ENCODE data around the gene GRIN3B. TPM values are rescaled to one million over a fixed set of nuclear protein-coding genes. Genes with fewer than 3 reads are reported as not detected.

GRIN3B gene
- total and polyA plus RNA-seq, 2 donors: 0.06 TPM; not detected in 1

GRCh38 chr19:960601-960938, 39.6 kb upstream of the GRIN3B start:
- no peak for DNase-seq (ENCODE audit: extremely low spot score)
- WGBS: 73% methylated on average over 8 of the region's 8 CpGs
- Histone ChIP-seq H3K27ac (ENCODE audit: low read depth) (no peak overlapping the region), H3K36me3 (ENCODE audit: insufficient read depth) (no peaks in the 10 kb centered on the region), H3K4me3 (ENCODE audit: low read depth, low read length) (no peak overlapping the region), H3K4me1 (ENCODE audit: insufficient read depth) (no peaks in the 10 kb centered on the region)

- DNase-seq (ENCODE audit: extremely low spot score): no peak
These were observed 38.2 kb upstream of the GRIN3B start for GRCh38 chr19:961866-962620.

GRCh38 chr19:962683-963400, 37.4 kb upstream of the GRIN3B start:
- DNase-seq (ENCODE audit: extremely low spot score): no peak
- 78% methylated on average over 31 of the region's 31 CpGs for WGBS
- no peak overlapping the region for H3K4me3 ChIP-seq (ENCODE audit: low read depth, low read length)

More at GRCh38 chr19:961866-962620, 38.2 kb upstream of the GRIN3B start:
- H3K4me1 ChIP-seq (ENCODE audit: insufficient read depth): no peaks in the 10 kb centered on the region
- H3K4me3 ChIP-seq (ENCODE audit: low read depth, low read length): no peak overlapping the region
- no peaks in the 10 kb centered on the region for H3K36me3 ChIP-seq (ENCODE audit: insufficient read depth)
- no peak overlapping the region for H3K27ac ChIP-seq (ENCODE audit: low read depth)
- WGBS: 61% methylated on average over 14 of the region's 14 CpGs

GRCh38 chr19:963486-963951, 36.7 kb upstream of the GRIN3B start:
- WGBS: 81% methylated on average over 11 of the region's 11 CpGs
- DNase-seq (ENCODE audit: extremely low spot score): no peak
- H3K36me3 ChIP-seq (ENCODE audit: insufficient read depth): no peaks in the 10 kb centered on the region
- H3K27ac ChIP-seq (ENCODE audit: low read depth): no peak overlapping the region
- no peak overlapping the region for H3K4me3 ChIP-seq (ENCODE audit: low read depth, low read length)
- no peaks in the 10 kb centered on the region for H3K4me1 ChIP-seq (ENCODE audit: insufficient read depth)

More at GRCh38 chr19:962683-963400, 37.4 kb upstream of the GRIN3B start:
- Histone ChIP-seq H3K36me3 (ENCODE audit: insufficient read depth) (no peaks in the 10 kb centered on the region), H3K27ac (ENCODE audit: low read depth) (no peak overlapping the region), H3K4me1 (ENCODE audit: insufficient read depth) (no peaks in the 10 kb centered on the region)

DNA sequence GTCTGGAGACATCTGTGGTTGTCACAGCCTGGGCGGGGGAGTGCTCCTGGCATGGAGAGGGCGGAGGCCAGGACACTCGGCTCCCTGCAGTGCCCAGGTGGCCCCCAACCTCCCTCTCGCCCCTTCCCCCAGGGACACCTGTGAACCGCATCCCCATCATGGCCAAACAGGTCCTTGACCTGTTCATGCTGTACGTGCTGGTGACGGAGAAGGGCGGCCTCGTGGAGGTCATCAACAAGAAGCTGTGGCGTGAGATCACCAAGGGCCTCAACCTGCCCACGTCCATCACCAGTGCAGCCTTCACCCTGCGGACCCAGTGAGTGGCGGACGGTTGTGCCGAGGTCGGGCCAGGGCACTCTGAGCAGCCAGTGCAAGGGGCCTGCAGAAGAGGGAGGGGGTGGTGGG, 36.1 kb upstream of the GRIN3B start:
- Histone ChIP-seq H3K27ac (ENCODE audit: low read depth) (no peak overlapping the region), H3K36me3 (ENCODE audit: insufficient read depth) (no peaks in the 10 kb centered on the region), H3K4me3 (ENCODE audit: low read depth, low read length) (no peak overlapping the region), H3K4me1 (ENCODE audit: insufficient read depth) (no peaks in the 10 kb centered on the region)
- 94% methylated on average over 16 of the region's 16 CpGs for WGBS
- DNase-seq (ENCODE audit: extremely low spot score): no peak

- 97% methylated on average over 19 of the region's 19 CpGs for WGBS
- no peak overlapping the region for H3K27ac ChIP-seq (ENCODE audit: low read depth)
- H3K4me1 ChIP-seq (ENCODE audit: insufficient read depth): no peaks in the 10 kb centered on the region
- no peak overlapping the region for H3K4me3 ChIP-seq (ENCODE audit: low read depth, low read length)
- DNase-seq (ENCODE audit: extremely low spot score): no peak
- no peaks in the 10 kb centered on the region for H3K36me3 ChIP-seq (ENCODE audit: insufficient read depth)
These were observed 35.2 kb upstream of the GRIN3B start for GRCh38 chr19:964761-965694.

DNA sequence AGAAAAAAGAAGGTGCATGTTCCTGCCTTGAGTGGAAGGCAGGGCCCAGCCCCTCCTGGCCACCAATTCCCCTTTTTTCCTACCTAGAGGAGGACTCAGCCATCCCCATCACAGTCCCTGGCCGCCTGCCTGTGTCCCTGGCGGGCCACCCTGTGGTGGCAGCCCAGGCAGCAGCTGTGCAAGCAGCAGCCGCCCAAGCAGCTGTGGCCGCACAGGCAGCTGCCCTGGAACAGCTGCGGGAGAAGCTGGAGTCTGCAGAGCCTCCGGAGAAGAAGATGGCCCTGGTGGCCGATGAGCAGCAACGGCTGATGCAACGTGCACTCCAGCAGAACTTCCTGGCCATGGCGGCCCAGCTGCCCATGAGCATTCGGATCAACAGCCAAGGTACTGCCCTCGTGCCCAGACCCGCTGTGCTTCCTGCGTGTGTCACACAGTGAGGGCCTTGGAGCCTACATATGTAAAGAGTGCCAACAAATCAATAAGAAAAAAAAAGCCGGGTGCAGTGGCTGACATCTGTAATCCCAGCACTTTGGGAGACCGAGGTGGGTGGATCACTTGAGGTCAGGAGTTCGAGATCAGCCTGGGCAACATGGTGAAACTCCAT, 33.6 kb upstream of the GRIN3B start:
- no peak overlapping the region for H3K4me3 ChIP-seq (ENCODE audit: low read depth, low read length)
- no peak for DNase-seq (ENCODE audit: extremely low spot score)
- WGBS: 93% methylated on average over 17 of the region's 17 CpGs
- no peaks in the 10 kb centered on the region for H3K36me3 ChIP-seq (ENCODE audit: insufficient read depth)
- H3K27ac ChIP-seq (ENCODE audit: low read depth): no peak overlapping the region
- no peaks in the 10 kb centered on the region for H3K4me1 ChIP-seq (ENCODE audit: insufficient read depth)

DNA sequence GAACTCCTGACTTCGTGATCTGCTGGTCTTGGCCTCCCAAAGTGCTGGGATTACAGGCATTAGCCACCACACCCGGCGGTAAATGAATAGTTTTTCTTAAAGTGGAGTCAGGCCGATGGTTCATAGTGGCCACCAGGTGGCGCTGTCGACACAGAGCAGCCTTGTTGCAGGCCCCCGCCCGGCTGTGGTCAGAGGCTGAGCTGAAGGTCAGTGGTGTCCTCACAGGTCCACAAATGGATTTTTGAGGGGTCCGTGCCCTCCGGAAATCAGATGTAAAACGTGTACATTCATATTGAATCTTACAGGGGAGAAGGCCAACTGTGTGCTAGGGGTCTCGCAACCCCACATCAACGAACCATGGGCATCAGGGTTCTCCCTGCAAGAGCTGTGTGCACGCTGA, 29.5 kb upstream of the GRIN3B start:
- Histone ChIP-seq H3K4me3 (ENCODE audit: low read depth, low read length) (no peak overlapping the region), H3K36me3 (ENCODE audit: insufficient read depth) (no peaks in the 10 kb centered on the region), H3K4me1 (ENCODE audit: insufficient read depth) (no peaks in the 10 kb centered on the region), H3K27ac (ENCODE audit: low read depth) (no peak overlapping the region)
- 95% methylated on average over 14 of the region's 14 CpGs for WGBS
- no peak for DNase-seq (ENCODE audit: extremely low spot score)

GRCh38 chr19:971795-972194, 28.4 kb upstream of the GRIN3B start:
- no peak for DNase-seq (ENCODE audit: extremely low spot score)
- H3K4me1 ChIP-seq (ENCODE audit: insufficient read depth): no peaks in the 10 kb centered on the region
- no peak overlapping the region for H3K4me3 ChIP-seq (ENCODE audit: low read depth, low read length)
- 96% methylated on average over 24 of the region's 24 CpGs for WGBS
- H3K36me3 ChIP-seq (ENCODE audit: insufficient read depth): no peaks in the 10 kb centered on the region
- H3K27ac ChIP-seq (ENCODE audit: low read depth): no peak overlapping the region

- no peaks in the 10 kb centered on the region for H3K4me1 ChIP-seq (ENCODE audit: insufficient read depth)
- DNase-seq (ENCODE audit: extremely low spot score): no peak
- 98% methylated on average over 6 of the region's 6 CpGs for WGBS
- no peak overlapping the region for H3K4me3 ChIP-seq (ENCODE audit: low read depth, low read length)
- no peak overlapping the region for H3K27ac ChIP-seq (ENCODE audit: low read depth)
- no peaks in the 10 kb centered on the region for H3K36me3 ChIP-seq (ENCODE audit: insufficient read depth)
These were observed 27.9 kb upstream of the GRIN3B start for GRCh38 chr19:972281-972680.

DNA sequence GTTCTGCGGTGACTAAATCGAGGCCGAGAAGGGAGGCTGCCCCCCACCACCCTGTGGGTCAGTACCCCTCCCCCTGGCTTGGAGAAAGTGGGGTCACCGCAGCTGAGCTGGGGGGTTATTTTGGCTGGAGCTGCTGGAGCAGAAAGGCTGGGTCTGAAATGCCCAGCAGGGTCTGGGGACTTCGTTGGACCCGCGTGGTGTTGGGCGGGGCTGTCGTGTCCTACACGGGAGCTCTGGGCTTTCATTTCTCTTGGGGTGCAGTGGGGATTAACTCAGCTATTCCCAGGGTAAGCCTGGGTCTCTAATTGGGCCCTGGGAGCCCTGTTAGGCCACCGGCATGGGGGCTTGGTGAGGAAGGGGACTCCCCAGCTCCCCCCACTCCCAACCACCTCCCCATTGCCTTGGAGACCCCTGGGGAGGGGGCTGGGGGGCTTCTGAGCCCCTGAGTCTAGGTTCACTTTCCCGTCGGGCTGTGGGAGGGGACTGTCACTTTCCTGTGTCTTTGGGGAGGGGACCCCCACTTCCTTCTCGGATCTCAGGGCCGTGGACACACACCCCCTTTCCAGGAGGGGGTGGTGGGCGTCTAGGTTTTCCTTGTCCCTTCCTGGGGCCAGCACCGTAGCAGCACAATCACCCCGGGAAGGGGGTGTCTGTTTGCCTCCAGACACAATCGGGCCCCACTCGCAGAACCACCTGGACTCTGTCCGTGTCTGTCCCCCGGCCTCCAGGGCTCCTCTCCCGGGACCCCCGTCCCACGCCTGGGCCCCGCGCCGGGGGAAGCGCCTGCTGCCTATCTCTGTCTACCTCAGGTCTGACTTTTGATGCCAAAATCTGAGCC, 26.3 kb upstream of the GRIN3B start:
- 81% methylated on average over 29 of the region's 29 CpGs for WGBS

GRCh38 chr19:974564-975257, 25.5 kb upstream of the GRIN3B start:
- H3K4me1 ChIP-seq (ENCODE audit: insufficient read depth): no peaks in the 10 kb centered on the region
- WGBS: 77% methylated on average over 37 of the region's 37 CpGs
- no peak for DNase-seq (ENCODE audit: extremely low spot score)
- no peak overlapping the region for H3K27ac ChIP-seq (ENCODE audit: low read depth)
- no peak overlapping the region for H3K4me3 ChIP-seq (ENCODE audit: low read depth, low read length)
- H3K36me3 ChIP-seq (ENCODE audit: insufficient read depth): no peaks in the 10 kb centered on the region

More for the DNA sequence above, 26.3 kb upstream of the GRIN3B start:
- Histone ChIP-seq H3K4me1 (ENCODE audit: insufficient read depth) (no peaks in the 10 kb centered on the region), H3K4me3 (ENCODE audit: low read depth, low read length) (no peak overlapping the region), H3K36me3 (ENCODE audit: insufficient read depth) (no peaks in the 10 kb centered on the region), H3K27ac (ENCODE audit: low read depth) (no peak overlapping the region)
- no peak for DNase-seq (ENCODE audit: extremely low spot score)
